RKO (cell line): ENCODE data around the gene KIF26A.
"Not testable (repeated sequence)": the region's sequence is repeated elsewhere in the genome, so short reads cannot be mapped to it uniquely, and the experiment has no call there.

Experiments used
- DNase-seq: peaks from one replicate; pipeline ENCODE4 v3.0.0-alpha.2; 2016; ENCODE audit warnings: low spot score

The KIF26A gene

GRCh38 chr14:104209071-104209470 lies 70.7 kb downstream of the KIF26A start:
- DNase-seq = not testable (repeated sequence)

GRCh38 chr14:104209985-104210816 lies 71.8 kb downstream of the KIF26A start:
- no peak for DNase-seq

DNA sequence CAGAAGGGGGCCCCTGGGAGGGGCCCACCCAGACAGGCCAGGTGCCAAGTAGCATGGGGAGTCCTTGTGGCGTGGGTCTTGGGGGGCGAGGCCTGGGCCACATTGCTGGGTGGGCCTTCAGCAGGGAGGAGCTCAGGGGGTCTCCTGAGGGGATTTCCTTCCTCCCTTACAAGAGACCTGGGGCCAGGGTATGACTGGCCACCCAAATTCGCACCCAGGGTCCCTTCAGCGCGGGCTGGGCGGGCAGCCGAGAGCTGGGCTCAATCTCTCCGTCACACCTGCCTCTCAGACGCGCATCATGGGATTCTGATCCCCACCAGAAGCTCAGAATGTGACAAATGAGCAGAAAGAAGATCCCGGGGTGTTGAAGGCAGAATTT lies 72.4 kb downstream of the KIF26A start:
- no peak for DNase-seq

- DNase-seq = no peak
Observed at GRCh38 chr14:104211215-104211614, 72.8 kb downstream of the KIF26A start.

DNA sequence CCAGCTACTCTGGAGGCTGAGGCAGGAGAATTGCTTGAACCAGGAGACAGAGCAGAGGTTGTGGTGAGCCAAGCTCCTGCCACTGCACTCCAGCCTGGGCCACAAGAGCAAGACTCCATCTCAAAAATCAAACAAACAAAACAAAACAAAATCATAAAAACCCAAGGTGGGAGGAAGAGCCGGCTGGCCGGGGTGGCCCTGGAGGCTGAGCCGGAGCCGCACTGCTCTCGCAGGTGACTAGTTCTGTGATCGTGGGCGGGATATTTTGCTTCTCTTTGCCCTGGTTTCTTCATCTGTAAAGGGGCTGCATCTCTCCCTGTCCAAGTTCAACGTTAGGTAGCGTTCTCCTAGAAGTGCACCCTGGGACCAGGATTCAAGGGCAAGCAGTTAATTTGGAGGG lies 73.4 kb downstream of the KIF26A start:
- no peak for DNase-seq

DNA sequence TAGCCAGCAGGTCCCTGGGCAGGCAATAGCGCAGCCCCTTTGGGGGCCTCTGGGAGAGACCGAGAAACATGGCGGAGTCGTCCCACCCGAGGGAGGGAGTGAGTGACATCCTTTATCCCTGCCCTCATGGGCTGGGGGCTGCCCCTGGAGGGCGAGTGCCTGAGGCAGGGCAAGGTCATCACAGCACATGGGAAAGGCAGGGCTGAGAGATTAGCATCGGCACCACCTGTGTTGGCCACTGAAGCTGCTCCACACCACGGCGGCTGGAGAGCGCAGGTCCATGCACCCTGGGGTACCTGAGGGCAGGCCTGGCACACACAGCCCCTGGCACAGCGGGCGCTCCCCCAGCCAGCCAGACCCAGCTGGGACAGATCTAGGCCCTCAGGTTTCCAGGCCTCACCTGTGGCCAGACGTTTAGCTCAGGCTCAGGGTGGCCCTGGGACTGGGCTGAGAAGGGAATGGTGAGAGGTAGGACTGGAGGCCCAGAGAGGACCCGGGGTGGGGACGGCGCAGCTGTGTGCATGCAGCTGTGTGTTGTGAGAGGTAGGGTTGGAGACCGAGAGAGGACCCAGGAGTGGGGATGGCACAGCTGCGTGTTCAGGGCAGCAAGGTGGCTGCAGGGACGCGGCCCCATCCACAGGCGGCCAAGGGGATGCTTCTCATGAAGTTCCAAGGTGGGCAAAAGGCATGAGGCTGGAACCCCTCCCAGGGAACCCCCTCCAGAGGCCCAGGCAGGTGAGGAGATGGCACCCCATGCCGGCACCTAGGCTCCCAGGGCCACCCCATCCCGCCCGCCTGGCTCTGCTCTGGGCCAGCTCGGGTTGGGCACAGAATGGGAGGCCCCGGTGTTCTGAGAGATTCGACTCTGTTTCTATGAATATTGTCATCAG lies 74.1 kb downstream of the KIF26A start:
- no peak for DNase-seq

GRCh38 chr14:104213301-104214034 lies 75.1 kb downstream of the KIF26A start:
- DNase-seq = no peak

DNA sequence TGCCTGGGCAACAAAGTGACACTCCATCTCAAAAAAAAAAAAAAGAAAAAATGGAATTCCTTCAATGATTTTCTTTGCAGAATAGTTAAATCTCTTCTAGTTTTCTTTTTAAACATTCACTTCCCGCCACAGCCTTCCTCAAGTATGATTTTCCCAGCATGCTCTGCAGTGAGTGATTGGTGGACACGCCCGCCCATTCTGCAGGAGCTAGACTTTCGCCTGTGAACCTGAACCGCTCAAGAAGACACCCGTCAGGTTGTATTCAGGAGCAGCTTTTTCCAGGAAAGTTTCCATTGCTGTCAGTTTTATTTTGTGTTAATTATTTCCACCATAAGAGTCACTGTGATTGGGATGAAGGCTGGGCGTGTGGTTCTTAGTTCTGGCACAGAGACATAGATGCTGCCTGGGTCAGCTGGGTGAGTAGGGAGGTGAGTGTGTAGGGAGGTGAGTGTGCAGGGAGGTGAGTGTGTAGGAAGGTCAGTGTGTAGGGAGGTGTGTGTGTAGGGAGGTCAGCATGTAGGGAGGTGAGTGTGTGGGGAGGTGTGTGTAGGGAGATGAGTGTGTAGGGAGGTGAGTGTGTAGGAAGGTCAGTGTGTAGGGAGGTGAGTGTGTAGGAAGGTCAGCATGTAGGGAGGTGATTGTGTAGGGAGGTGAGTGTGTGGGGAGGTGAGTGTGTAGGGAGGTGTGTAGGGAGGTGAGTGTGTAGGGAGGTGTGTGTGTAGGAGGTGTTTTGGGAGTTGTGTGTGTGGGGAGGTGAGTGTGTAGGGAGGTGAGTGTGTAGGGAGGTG lies 76.2 kb downstream of the KIF26A start:
- no peak for DNase-seq

- DNase-seq = no peak
Observed at GRCh38 chr14:104215706-104216334, 77.4 kb downstream of the KIF26A start.

GRCh38 chr14:104216457-104216856 lies 78.1 kb downstream of the KIF26A start:
- no peak for DNase-seq

- DNase-seq = no peak
Observed at GRCh38 chr14:104217486-104218360, 79.3 kb downstream of the KIF26A start.

GRCh38 chr14:104218361-104219180 lies 80.2 kb downstream of the KIF26A start:
- DNase-seq = no peak

- DNase-seq = no peak
Observed at GRCh38 chr14:104219731-104220214, 81.4 kb downstream of the KIF26A start.

DNA sequence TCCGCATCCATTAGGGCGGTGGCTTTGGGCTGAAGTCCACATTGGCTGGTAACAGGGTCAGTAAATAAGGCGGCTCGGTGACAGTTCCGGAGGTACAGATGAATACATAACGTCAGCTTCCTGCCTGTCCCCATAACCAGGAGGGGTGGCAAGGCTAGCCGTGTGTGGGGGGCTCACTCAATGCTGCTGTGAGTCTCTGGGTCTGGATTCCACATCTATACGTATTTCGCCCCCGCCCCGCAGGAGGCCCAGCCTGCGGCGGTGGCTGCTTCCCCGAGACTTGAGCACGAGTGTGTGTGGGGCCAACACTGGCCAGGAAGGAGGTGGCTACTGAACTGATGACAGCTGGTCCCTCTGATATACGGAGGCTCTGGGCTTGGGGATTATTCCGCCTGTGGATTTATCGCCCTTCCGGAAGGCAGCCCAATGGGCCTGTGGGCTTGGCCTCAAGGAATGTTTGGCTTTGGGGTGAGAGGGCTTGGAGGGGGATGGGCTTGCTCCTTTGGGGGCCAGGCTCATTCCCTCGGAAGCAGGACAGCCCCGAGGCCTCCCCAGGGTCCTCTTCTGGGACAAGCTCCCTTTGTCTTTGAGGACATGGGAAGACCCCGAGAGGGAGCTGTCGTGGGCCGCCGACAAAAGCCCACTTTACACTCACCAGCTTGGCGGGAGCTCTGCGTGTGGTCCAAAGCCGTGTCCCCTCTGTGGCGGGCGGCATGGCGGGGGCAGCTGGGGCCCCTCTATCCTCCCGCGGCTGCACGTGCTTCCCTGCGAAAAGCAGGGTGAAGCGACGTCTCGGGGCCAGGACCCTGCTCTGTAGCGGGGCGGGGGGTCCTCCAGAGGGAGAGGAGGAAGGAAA lies 82.1 kb downstream of the KIF26A start:
- DNase-seq = no peak

GRCh38 chr14:104221071-104221625 lies 82.8 kb downstream of the KIF26A start:
- DNase-seq = no peak

DNA sequence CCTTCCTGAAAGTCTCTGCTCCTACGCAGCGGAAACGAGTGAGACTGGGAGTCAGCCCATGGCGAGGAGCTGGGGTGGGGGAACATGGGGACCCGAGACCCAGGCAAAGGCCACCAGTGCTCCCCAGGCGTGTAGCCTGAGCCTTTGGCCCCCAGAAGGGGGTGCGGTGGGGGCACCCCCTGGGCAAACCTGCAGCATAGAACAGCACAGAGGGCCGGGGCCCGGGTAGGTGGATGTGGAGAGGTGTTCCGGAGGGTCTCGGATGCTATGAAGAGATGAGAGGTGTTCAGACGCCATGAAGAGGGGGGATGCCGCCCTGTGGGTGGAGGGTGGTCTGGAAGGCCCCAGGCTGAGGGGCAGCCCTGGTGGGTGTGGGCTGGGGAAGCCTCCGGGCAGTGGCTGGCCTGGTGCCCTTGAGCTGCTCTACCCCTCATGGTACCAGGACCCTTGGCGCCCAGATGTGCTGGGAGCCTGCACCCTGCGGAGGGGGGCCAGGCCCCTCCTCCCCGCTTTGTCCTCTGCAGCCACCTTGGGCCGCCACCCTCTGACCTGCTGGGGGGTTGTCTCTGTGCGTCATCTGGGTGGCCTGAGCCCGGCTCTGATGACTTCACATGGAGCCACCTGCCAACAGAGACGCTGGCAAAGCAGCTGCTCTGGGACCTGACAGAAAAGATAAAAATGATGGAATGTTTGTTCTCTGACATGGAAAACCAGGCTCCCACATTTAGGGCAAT lies 83.4 kb downstream of the KIF26A start:
- no peak for DNase-seq

GRCh38 chr14:104222396-104223036 lies 84.1 kb downstream of the KIF26A start:
- no peak for DNase-seq
